Measurements from ENCODE around the gene ZFY. TPM values are rescaled to one million over a fixed set of nuclear protein-coding genes. Genes with fewer than 3 reads are reported as not detected.

The ZFY gene
- polyA plus RNA-seq, 4 donors = 3.8 to 13.5 (median 4.7) TPM; not detected in 1

- no peaks in the 10 kb centered on the region for H3K27me3 ChIP-seq (ENCODE audit: control insufficient read depth in 3 of 3, insufficient read depth in 3 of 3, low read length in 3 of 3)
- DNase-seq = peak; percentile 14 to 39
- WGBS, 3 donors = 12 to 24% methylated on average over 10 of the region's 10 CpGs; no CpG with 5 or more reads in 1 of the 3 donors
- H3K36me3 ChIP-seq (ENCODE audit: control insufficient read depth in 3 of 3, insufficient read depth in 2 of 3, low read depth in 1 of 3, low read length in 3 of 3) = peaks cover 0 to 4% (median 0%) of the 10 kb centered on the region in 3 donors
- peak overlapping the region in 2 of 3 donors; percentile 70 to 99 for H3K27ac ChIP-seq (ENCODE audit: low read depth in 1 of 3, low read length in 2 of 3)
- no peak for FAIRE-seq
- H3K4me3 ChIP-seq (ENCODE audit: low read depth in 1 of 3, low read length in 3 of 3) = peak overlapping the region in 1 of 3 donors; percentile 68
- H3K9me3 ChIP-seq (ENCODE audit: control insufficient read depth in 2 of 2, insufficient read depth in 1 of 2, low read depth in 1 of 2, low read length in 1 of 2) = no peaks in the 10 kb centered on the region
- H3K4me1 ChIP-seq (ENCODE audit: control insufficient read depth in 3 of 3, insufficient read depth in 2 of 3, low read depth in 1 of 3, low read length in 2 of 3) = no peaks in the 10 kb centered on the region
These were observed 1.1 kb upstream of the ZFY start for GRCh38 chrY:2934078-2934477.

GRCh38 chrY:2935716-2936435, 695 bp downstream of the ZFY start:
- no peaks in the 10 kb centered on the region for H3K9me3 ChIP-seq (ENCODE audit: control insufficient read depth in 2 of 2, insufficient read depth in 1 of 2, low read depth in 1 of 2, low read length in 1 of 2)
- peak overlapping the region in 2 of 3 donors; percentile 40 to 68 for H3K4me3 ChIP-seq (ENCODE audit: low read depth in 1 of 3, low read length in 3 of 3)
- H3K27me3 ChIP-seq (ENCODE audit: control insufficient read depth in 3 of 3, insufficient read depth in 3 of 3, low read length in 3 of 3) = no peaks in the 10 kb centered on the region
- WGBS, 3 donors = 0% methylated on average over 35 to 63 of the region's 63 CpGs; no CpG with 5 or more reads in 1 of the 3 donors
- DNase-seq (peak; percentile 84 to 92), FAIRE-seq (no peak)
- H3K36me3 ChIP-seq (ENCODE audit: control insufficient read depth in 3 of 3, insufficient read depth in 2 of 3, low read depth in 1 of 3, low read length in 3 of 3) = peaks cover 0 to under 1% (median 0%) of the 10 kb centered on the region in 3 donors
- peak overlapping the region in 2 of 3 donors; percentile 99 to 100 for H3K27ac ChIP-seq (ENCODE audit: low read depth in 1 of 3, low read length in 2 of 3)
- H3K4me1 ChIP-seq (ENCODE audit: control insufficient read depth in 3 of 3, insufficient read depth in 2 of 3, low read depth in 1 of 3, low read length in 2 of 3) = no peaks in the 10 kb centered on the region

- Histone ChIP-seq H3K9me3 (ENCODE audit: control insufficient read depth in 2 of 2, insufficient read depth in 1 of 2, low read depth in 1 of 2, low read length in 1 of 2) (no peaks in the 10 kb centered on the region), H3K36me3 (ENCODE audit: control insufficient read depth in 3 of 3, insufficient read depth in 2 of 3, low read depth in 1 of 3, low read length in 3 of 3) (peaks cover 0 to under 1% (median 0%) of the 10 kb centered on the region in 3 donors), H3K4me3 (ENCODE audit: low read depth in 1 of 3, low read length in 3 of 3) (peak overlapping the region in 1 of 3 donors; percentile 68), H3K27ac (ENCODE audit: low read depth in 1 of 3, low read length in 2 of 3) (peak overlapping the region in 2 of 3 donors; percentile 99 to 100), H3K27me3 (ENCODE audit: control insufficient read depth in 3 of 3, insufficient read depth in 3 of 3, low read length in 3 of 3) (no peaks in the 10 kb centered on the region), H3K4me1 (ENCODE audit: control insufficient read depth in 3 of 3, insufficient read depth in 2 of 3, low read depth in 1 of 3, low read length in 2 of 3) (no peaks in the 10 kb centered on the region)
- DNase-seq = no peak
- no peak for FAIRE-seq
- 1% methylated on average over 6 of the region's 6 CpGs; no CpG with 5 or more reads in 1 of the 3 donors for WGBS, 3 donors
These were observed 1.2 kb downstream of the ZFY start for GRCh38 chrY:2936436-2936750.

- DNase-seq (peak in 1 of 2 donors; percentile 34), FAIRE-seq (no peak)
- WGBS, 3 donors = 17 to 59% methylated on average over 19 of the region's 19 CpGs; no CpG with 5 or more reads in 1 of the 3 donors
- Histone ChIP-seq H3K27me3 (ENCODE audit: control insufficient read depth in 3 of 3, insufficient read depth in 3 of 3, low read length in 3 of 3) (no peaks in the 10 kb centered on the region), H3K27ac (ENCODE audit: low read depth in 1 of 3, low read length in 2 of 3) (peak overlapping the region in 2 of 3 donors; percentile 58 to 99), H3K9me3 (ENCODE audit: control insufficient read depth in 2 of 2, insufficient read depth in 1 of 2, low read depth in 1 of 2, low read length in 1 of 2) (no peaks in the 10 kb centered on the region), H3K36me3 (ENCODE audit: control insufficient read depth in 3 of 3, insufficient read depth in 2 of 3, low read depth in 1 of 3, low read length in 3 of 3) (peaks cover 0 to 3% (median 0%) of the 10 kb centered on the region in 3 donors), H3K4me1 (ENCODE audit: control insufficient read depth in 3 of 3, insufficient read depth in 2 of 3, low read depth in 1 of 3, low read length in 2 of 3) (no peaks in the 10 kb centered on the region), H3K4me3 (ENCODE audit: low read depth in 1 of 3, low read length in 3 of 3) (peak overlapping the region in 1 of 3 donors; percentile 68)
These were observed 2.0 kb downstream of the ZFY start for GRCh38 chrY:2937149-2937548.

GRCh38 chrY:2949590-2950252, 14.5 kb downstream of the ZFY start:
- no peaks in the 10 kb centered on the region for H3K27me3 ChIP-seq (ENCODE audit: control insufficient read depth in 3 of 3, insufficient read depth in 3 of 3, low read length in 3 of 3)
- 95 to 98% methylated on average over 7 of the region's 7 CpGs; no CpG with 5 or more reads in 1 of the 3 donors for WGBS, 3 donors
- no peaks in the 10 kb centered on the region for H3K9me3 ChIP-seq (ENCODE audit: control insufficient read depth in 2 of 2, insufficient read depth in 1 of 2, low read depth in 1 of 2, low read length in 1 of 2)
- H3K4me3 ChIP-seq (ENCODE audit: low read depth in 1 of 3, low read length in 3 of 3) = no peak overlapping the region
- H3K36me3 ChIP-seq (ENCODE audit: control insufficient read depth in 3 of 3, insufficient read depth in 2 of 3, low read depth in 1 of 3, low read length in 3 of 3) = no peaks in the 10 kb centered on the region
- FAIRE-seq (no peak), DNase-seq (no peak)
- peaks cover 0 to 3% (median 0%) of the 10 kb centered on the region in 3 donors for H3K4me1 ChIP-seq (ENCODE audit: control insufficient read depth in 3 of 3, insufficient read depth in 2 of 3, low read depth in 1 of 3, low read length in 2 of 3)
- H3K27ac ChIP-seq (ENCODE audit: low read depth in 1 of 3, low read length in 2 of 3) = no peak overlapping the region

- Histone ChIP-seq H3K4me3 (ENCODE audit: low read depth in 1 of 3, low read length in 3 of 3) (no peak overlapping the region), H3K36me3 (ENCODE audit: control insufficient read depth in 3 of 3, insufficient read depth in 2 of 3, low read depth in 1 of 3, low read length in 3 of 3) (no peaks in the 10 kb centered on the region), H3K9me3 (ENCODE audit: control insufficient read depth in 2 of 2, insufficient read depth in 1 of 2, low read depth in 1 of 2, low read length in 1 of 2) (no peaks in the 10 kb centered on the region), H3K4me1 (ENCODE audit: control insufficient read depth in 3 of 3, insufficient read depth in 2 of 3, low read depth in 1 of 3, low read length in 2 of 3) (peaks cover 0 to 3% (median 0%) of the 10 kb centered on the region in 3 donors), H3K27ac (ENCODE audit: low read depth in 1 of 3, low read length in 2 of 3) (no peak overlapping the region), H3K27me3 (ENCODE audit: control insufficient read depth in 3 of 3, insufficient read depth in 3 of 3, low read length in 3 of 3) (no peaks in the 10 kb centered on the region)
- 81 to 98% methylated on average over 2 of the region's 2 CpGs; no CpG with 5 or more reads in 1 of the 3 donors for WGBS, 3 donors
- DNase-seq = no peak
- no peak for FAIRE-seq
These were observed 15.5 kb downstream of the ZFY start for GRCh38 chrY:2950655-2951054.

GRCh38 chrY:2952912-2953311, 17.7 kb downstream of the ZFY start:
- H3K4me3 ChIP-seq (ENCODE audit: low read depth in 1 of 3, low read length in 3 of 3) = no peak overlapping the region
- DNase-seq (peak; percentile 35 to 59), FAIRE-seq (no peak)
- peaks cover 0 to 3% (median 0%) of the 10 kb centered on the region in 3 donors for H3K36me3 ChIP-seq (ENCODE audit: control insufficient read depth in 3 of 3, insufficient read depth in 2 of 3, low read depth in 1 of 3, low read length in 3 of 3)
- H3K27ac ChIP-seq (ENCODE audit: low read depth in 1 of 3, low read length in 2 of 3) = peak overlapping the region in 1 of 3 donors; percentile 11
- H3K4me1 ChIP-seq (ENCODE audit: control insufficient read depth in 3 of 3, insufficient read depth in 2 of 3, low read depth in 1 of 3, low read length in 2 of 3) = peaks cover 0 to 3% (median 0%) of the 10 kb centered on the region in 3 donors
- no peaks in the 10 kb centered on the region for H3K9me3 ChIP-seq (ENCODE audit: control insufficient read depth in 2 of 2, insufficient read depth in 1 of 2, low read depth in 1 of 2, low read length in 1 of 2)
- no peaks in the 10 kb centered on the region for H3K27me3 ChIP-seq (ENCODE audit: control insufficient read depth in 3 of 3, insufficient read depth in 3 of 3, low read length in 3 of 3)

GRCh38 chrY:2954735-2955134, 19.6 kb downstream of the ZFY start:
- H3K4me1 ChIP-seq (ENCODE audit: control insufficient read depth in 3 of 3, insufficient read depth in 2 of 3, low read depth in 1 of 3, low read length in 2 of 3) = peaks cover 0 to 3% (median 0%) of the 10 kb centered on the region in 3 donors
- no peaks in the 10 kb centered on the region for H3K27me3 ChIP-seq (ENCODE audit: control insufficient read depth in 3 of 3, insufficient read depth in 3 of 3, low read length in 3 of 3)
- peaks cover 0 to 3% (median 0%) of the 10 kb centered on the region in 3 donors for H3K36me3 ChIP-seq (ENCODE audit: control insufficient read depth in 3 of 3, insufficient read depth in 2 of 3, low read depth in 1 of 3, low read length in 3 of 3)
- FAIRE-seq (no peak), DNase-seq (no peak)
- no peak overlapping the region for H3K27ac ChIP-seq (ENCODE audit: low read depth in 1 of 3, low read length in 2 of 3)
- no peaks in the 10 kb centered on the region for H3K9me3 ChIP-seq (ENCODE audit: control insufficient read depth in 2 of 2, insufficient read depth in 1 of 2, low read depth in 1 of 2, low read length in 1 of 2)
- no peak overlapping the region for H3K4me3 ChIP-seq (ENCODE audit: low read depth in 1 of 3, low read length in 3 of 3)
- WGBS, 3 donors = 88 to 96% methylated on average over 2 of the region's 2 CpGs; no CpG with 5 or more reads in 1 of the 3 donors

All from small intestine (tissue), 7 donors.